ENCODE measurements around the gene ERICH6B.

ERICH6B gene

GRCh38 chr13:45540864-45541263 is 74.7 kb downstream of the ERICH6B start:
- no peak for DNase-seq

GRCh38 chr13:45540195-45540594 is 75.3 kb downstream of the ERICH6B start:
- DNase-seq, result no peak

- DNase-seq, result no peak
Observed at GRCh38 chr13:45538382-45538781, 77.2 kb downstream of the ERICH6B start.

- DNase-seq, result no peak
Observed at GRCh38 chr13:45537516-45537915, 78.0 kb downstream of the ERICH6B start.

- no peak for DNase-seq
Observed at GRCh38 chr13:45536224-45536623, 79.3 kb downstream of the ERICH6B start.

GRCh38 chr13:45534604-45535003 is 80.9 kb downstream of the ERICH6B start:
- DNase-seq, result no peak

GRCh38 chr13:45529758-45530157 is 85.8 kb downstream of the ERICH6B start:
- no peak for DNase-seq

- no peak for DNase-seq
Observed at GRCh38 chr13:45527699-45528462, 87.7 kb downstream of the ERICH6B start.

GRCh38 chr13:45522571-45522970 is 93.0 kb downstream of the ERICH6B start:
- no peak for DNase-seq

- no peak for DNase-seq
Observed at GRCh38 chr13:45521297-45521696, 94.2 kb downstream of the ERICH6B start.

- DNase-seq, result no peak
Observed at GRCh38 chr13:45519493-45519892, 96.0 kb downstream of the ERICH6B start.

GRCh38 chr13:45518525-45519245 is 96.9 kb downstream of the ERICH6B start:
- no peak for DNase-seq

GRCh38 chr13:45516757-45517156 is 98.8 kb downstream of the ERICH6B start:
- DNase-seq, result no peak

- DNase-seq, result no peak
Observed at GRCh38 chr13:45512098-45512496, 103.4 kb downstream of the ERICH6B start.

- peak; percentile 57 for DNase-seq
Observed at GRCh38 chr13:45511310-45512097, 104.0 kb downstream of the ERICH6B start.

GRCh38 chr13:45510672-45511071 is 104.9 kb downstream of the ERICH6B start:
- DNase-seq, result no peak

- no peak for DNase-seq
Observed at GRCh38 chr13:45508776-45509175, 106.8 kb downstream of the ERICH6B start.

- DNase-seq, result no peak
Observed at GRCh38 chr13:45506811-45507210, 108.7 kb downstream of the ERICH6B start.

- DNase-seq, result no peak
Observed at GRCh38 chr13:45503658-45504057, 111.9 kb downstream of the ERICH6B start.

GRCh38 chr13:45501175-45501526 is 114.4 kb downstream of the ERICH6B start:
- no peak for DNase-seq

GRCh38 chr13:45500492-45501174 is 114.9 kb downstream of the ERICH6B start:
- no peak for DNase-seq

GRCh38 chr13:45496942-45497341 is 118.6 kb downstream of the ERICH6B start:
- DNase-seq, result no peak

GRCh38 chr13:45492538-45492937 is 123.0 kb downstream of the ERICH6B start:
- DNase-seq, result no peak

All from NCI-H1694 (cell line).